BLaER1 (cell line): ENCODE data around the gene ARMH4.

Experiments used
- H3K27ac ChIP-seq: shearing (Covaris generic); formaldehyde crosslinking; 2 replicates; pipeline ENCODE4 v1.8.1; 2022
- H3K27me3 ChIP-seq: shearing (Covaris generic); formaldehyde crosslinking; 2 replicates; pipeline ENCODE4 v1.8.1; 2022
- H3K36me3 ChIP-seq: shearing (Covaris generic); formaldehyde crosslinking; 2 replicates; pipeline ENCODE4 v1.8.1; 2022
- H3K4me1 ChIP-seq: shearing (Covaris generic); formaldehyde crosslinking; 2 replicates; pipeline ENCODE4 v1.8.1; 2022
- H3K4me2 ChIP-seq: shearing (Covaris generic); formaldehyde crosslinking; 2 replicates; pipeline ENCODE4 v1.8.1; 2022
- H3K4me3 ChIP-seq: shearing (Covaris generic); formaldehyde crosslinking; 2 replicates; pipeline ENCODE4 v1.8.1; 2022
- H3K9ac ChIP-seq: shearing (Covaris generic); formaldehyde crosslinking; 2 replicates; pipeline ENCODE4 v1.8.1; 2022
- H3K9me3 ChIP-seq: shearing (Covaris generic); formaldehyde crosslinking; 2 replicates; pipeline ENCODE4 v1.8.1; 2022
- H4K20me1 ChIP-seq: shearing (Covaris generic); formaldehyde crosslinking; 2 replicates; pipeline ENCODE4 v1.8.1; 2022
- Cebpa-rat ChIP-seq: shearing (Covaris generic); IDR thresholded peaks from 2 replicates; pipeline ENCODE4 v1.8.1; 2022

ARMH4 gene

GRCh38 chr14:58082011-58082410, 70.0 kb downstream of the ARMH4 start:
- H3K36me3 ChIP-seq, result no peaks in the 10 kb centered on the region
- H3K9ac ChIP-seq, result no peak overlapping the region

DNA sequence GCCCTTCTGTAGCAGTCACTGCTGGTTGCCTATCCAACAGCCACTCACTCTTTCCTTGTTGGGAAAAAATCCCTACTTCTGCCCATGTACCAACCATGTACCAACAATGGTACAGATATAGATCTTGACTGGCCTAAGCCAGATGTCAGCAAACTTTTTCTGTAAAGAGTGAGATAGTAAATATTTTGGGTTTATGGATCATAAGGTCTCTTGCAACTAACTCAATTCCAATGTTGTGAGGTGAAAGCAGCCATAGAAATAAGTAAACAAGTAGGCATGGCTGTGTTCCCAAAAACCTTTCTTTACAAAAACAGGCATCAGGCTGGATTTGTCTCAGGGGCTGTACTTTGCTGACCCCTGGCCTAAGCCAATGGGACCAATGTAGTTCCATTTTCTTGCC, 73.5 kb downstream of the ARMH4 start:
- Histone ChIP-seq H3K36me3 (no peaks in the 10 kb centered on the region), H3K4me1 (no peaks in the 10 kb centered on the region), H3K27ac (no peak overlapping the region), H4K20me1 (no peaks in the 10 kb centered on the region), H3K27me3 (no peaks in the 10 kb centered on the region), H3K9me3 (no peaks in the 10 kb centered on the region), H3K4me2 (no peak overlapping the region), H3K4me3 (no peak overlapping the region), H3K9ac (no peak overlapping the region)
- no peak for TF ChIP-seq Cebpa-rat

More at GRCh38 chr14:58082011-58082410, 70.0 kb downstream of the ARMH4 start:
- no peaks in the 10 kb centered on the region for H3K4me1 ChIP-seq
- H3K4me3 ChIP-seq, result no peak overlapping the region
- no peak overlapping the region for H3K4me2 ChIP-seq
- TF ChIP-seq Cebpa-rat, result no peak
- H3K27me3 ChIP-seq, result no peaks in the 10 kb centered on the region
- H3K27ac ChIP-seq, result no peak overlapping the region
- H3K9me3 ChIP-seq, result no peaks in the 10 kb centered on the region
- H4K20me1 ChIP-seq, result no peaks in the 10 kb centered on the region

DNA sequence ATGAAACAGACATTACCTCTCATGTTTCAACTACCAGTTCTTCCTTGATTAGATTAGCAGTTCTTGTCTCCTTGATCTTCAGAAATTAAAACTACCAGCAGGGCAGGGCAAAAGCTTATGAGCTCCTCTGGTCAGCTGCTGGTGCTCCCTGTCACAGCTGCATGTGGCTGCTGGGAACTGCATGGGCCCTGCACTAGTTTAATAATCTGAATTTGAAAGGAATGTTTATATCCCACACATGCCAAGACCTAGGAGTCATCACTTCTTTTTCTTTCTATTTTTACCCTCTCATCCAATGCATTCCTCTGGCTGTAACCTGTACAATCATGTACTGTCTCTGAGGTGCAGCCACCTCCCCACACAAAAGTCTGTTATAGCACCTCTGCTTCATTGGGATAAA, 73.9 kb downstream of the ARMH4 start:
- Histone ChIP-seq H3K4me1 (no peaks in the 10 kb centered on the region), H3K9ac (no peak overlapping the region), H3K4me3 (no peak overlapping the region), H3K27ac (no peak overlapping the region), H3K27me3 (no peaks in the 10 kb centered on the region), H3K36me3 (no peaks in the 10 kb centered on the region), H3K4me2 (no peak overlapping the region), H4K20me1 (no peaks in the 10 kb centered on the region), H3K9me3 (no peaks in the 10 kb centered on the region)
- TF ChIP-seq Cebpa-rat, result no peak

DNA sequence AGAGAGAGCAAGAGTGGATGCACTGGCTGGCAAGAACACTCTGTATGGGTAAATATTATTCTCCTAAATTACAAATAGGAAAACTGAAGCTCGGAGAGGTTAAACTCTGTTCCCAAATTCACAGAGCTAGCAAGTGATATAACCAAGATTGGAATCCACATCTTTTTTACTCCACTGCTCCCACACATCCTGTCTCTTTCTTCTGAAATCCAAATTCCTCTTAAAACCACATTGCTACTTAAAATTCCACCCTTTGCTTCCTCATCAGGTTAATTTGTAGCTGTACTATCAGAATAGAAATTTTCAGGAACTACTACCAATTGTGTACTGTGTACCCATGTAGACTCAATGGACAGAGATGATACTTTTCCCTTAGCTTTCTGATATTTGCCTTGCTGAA, 74.4 kb downstream of the ARMH4 start:
- H3K4me2 ChIP-seq, result no peak overlapping the region
- no peak overlapping the region for H3K27ac ChIP-seq
- no peaks in the 10 kb centered on the region for H3K4me1 ChIP-seq

GRCh38 chr14:58073516-58073915, 78.5 kb downstream of the ARMH4 start:
- Histone ChIP-seq H3K9me3 (no peaks in the 10 kb centered on the region), H3K4me3 (no peak overlapping the region), H3K27me3 (no peaks in the 10 kb centered on the region), H3K4me1 (no peaks in the 10 kb centered on the region), H3K9ac (no peak overlapping the region), H3K27ac (no peak overlapping the region), H4K20me1 (no peaks in the 10 kb centered on the region), H3K36me3 (no peaks in the 10 kb centered on the region), H3K4me2 (no peak overlapping the region)
- TF ChIP-seq Cebpa-rat, result no peak

More for the DNA sequence above, 74.4 kb downstream of the ARMH4 start:
- H3K4me3 ChIP-seq, result no peak overlapping the region
- H4K20me1 ChIP-seq, result no peaks in the 10 kb centered on the region
- H3K9ac ChIP-seq, result no peak overlapping the region
- no peak for TF ChIP-seq Cebpa-rat
- H3K9me3 ChIP-seq, result no peaks in the 10 kb centered on the region
- no peaks in the 10 kb centered on the region for H3K27me3 ChIP-seq
- no peaks in the 10 kb centered on the region for H3K36me3 ChIP-seq

DNA sequence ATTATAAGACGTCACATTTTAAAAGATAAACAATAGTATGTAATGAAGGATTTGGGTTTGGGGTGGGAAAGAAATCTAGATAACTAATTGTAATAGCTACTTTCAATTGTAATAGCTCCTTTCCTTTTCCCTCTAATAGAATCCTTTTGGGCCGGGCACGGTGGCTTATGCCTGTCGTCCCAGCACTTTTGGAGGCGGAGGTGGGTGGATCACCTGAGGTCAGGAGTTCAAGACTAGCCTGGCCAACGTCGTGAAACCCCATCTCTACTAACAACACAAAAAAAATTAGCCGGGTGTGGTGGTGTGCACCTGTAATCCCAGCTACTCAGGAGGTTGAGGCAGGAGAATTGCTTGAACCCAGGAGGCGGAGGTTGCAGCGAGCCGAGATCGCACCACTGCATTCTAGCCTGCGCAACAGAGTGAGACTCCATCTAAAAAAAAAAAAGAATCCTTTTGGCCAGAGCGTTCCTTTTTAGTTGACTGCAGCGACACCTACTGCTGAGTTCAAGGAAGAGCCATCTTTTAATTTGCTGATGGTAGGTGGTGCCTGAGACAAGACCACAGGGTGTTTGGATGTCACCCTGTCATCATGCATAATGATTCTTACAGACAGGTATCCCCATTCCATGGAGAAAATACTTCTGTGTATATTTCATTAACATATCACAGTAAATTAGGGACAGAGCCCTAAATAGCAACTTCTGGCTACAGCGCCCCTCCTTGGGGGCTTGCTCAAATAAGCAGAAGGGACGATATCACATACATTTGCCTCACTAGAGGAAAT, 79.5 kb downstream of the ARMH4 start:
- Histone ChIP-seq H4K20me1 (no peaks in the 10 kb centered on the region), H3K27ac (no peak overlapping the region), H3K4me2 (no peak overlapping the region), H3K9ac (no peak overlapping the region), H3K9me3 (no peaks in the 10 kb centered on the region), H3K4me3 (no peak overlapping the region), H3K36me3 (no peaks in the 10 kb centered on the region), H3K27me3 (no peaks in the 10 kb centered on the region), H3K4me1 (no peaks in the 10 kb centered on the region)
- TF ChIP-seq Cebpa-rat, result no peak

DNA sequence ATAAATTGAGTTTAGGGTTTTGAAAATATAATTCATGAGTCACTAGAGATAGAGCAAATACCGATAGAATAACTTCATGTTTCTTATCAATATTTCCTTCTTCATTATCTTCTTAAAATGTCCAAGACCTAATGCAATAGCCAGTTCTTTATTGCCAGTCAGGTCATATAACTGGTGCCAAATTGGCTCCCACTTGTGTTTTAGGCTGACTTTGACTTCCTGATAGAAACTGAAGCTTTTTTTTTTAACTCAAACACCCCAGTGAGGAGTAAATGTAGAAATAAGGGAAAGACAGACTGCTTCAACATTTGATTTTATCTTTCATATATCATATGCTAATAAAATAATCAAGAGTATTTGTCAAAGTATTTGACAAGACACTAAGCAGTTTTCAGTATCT, 80.7 kb downstream of the ARMH4 start:
- H3K4me2 ChIP-seq, result no peak overlapping the region
- no peaks in the 10 kb centered on the region for H3K27me3 ChIP-seq
- no peaks in the 10 kb centered on the region for H3K4me1 ChIP-seq
- no peaks in the 10 kb centered on the region for H3K9me3 ChIP-seq
- no peak for TF ChIP-seq Cebpa-rat
- no peak overlapping the region for H3K9ac ChIP-seq
- H3K27ac ChIP-seq, result no peak overlapping the region
- H3K36me3 ChIP-seq, result no peaks in the 10 kb centered on the region
- H3K4me3 ChIP-seq, result no peak overlapping the region
- no peaks in the 10 kb centered on the region for H4K20me1 ChIP-seq

DNA sequence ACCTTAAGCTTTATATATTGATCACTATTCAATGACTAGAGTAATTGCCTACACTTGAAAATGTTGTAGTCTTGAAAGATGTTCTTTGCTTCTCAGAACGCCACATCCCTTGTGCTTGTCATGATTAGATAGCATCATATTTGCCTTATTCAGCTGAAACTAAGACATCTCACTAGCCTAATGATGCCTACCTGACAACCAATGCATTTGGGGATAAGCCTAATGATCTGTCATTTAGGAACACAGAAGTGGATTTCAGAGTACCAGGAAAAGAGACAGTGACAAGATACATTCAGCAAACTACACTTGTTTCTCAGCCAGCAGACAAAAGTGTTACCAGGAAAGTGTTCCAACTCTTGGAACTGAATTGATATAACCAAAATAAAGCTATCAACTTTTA, 83.7 kb downstream of the ARMH4 start:
- no peaks in the 10 kb centered on the region for H3K9me3 ChIP-seq
- no peak overlapping the region for H3K9ac ChIP-seq
- H3K4me1 ChIP-seq, result no peaks in the 10 kb centered on the region
- no peak overlapping the region for H3K4me3 ChIP-seq
- TF ChIP-seq Cebpa-rat, result no peak
- no peak overlapping the region for H3K27ac ChIP-seq
- H4K20me1 ChIP-seq, result no peaks in the 10 kb centered on the region
- no peaks in the 10 kb centered on the region for H3K27me3 ChIP-seq
- no peak overlapping the region for H3K4me2 ChIP-seq
- H3K36me3 ChIP-seq, result no peaks in the 10 kb centered on the region

DNA sequence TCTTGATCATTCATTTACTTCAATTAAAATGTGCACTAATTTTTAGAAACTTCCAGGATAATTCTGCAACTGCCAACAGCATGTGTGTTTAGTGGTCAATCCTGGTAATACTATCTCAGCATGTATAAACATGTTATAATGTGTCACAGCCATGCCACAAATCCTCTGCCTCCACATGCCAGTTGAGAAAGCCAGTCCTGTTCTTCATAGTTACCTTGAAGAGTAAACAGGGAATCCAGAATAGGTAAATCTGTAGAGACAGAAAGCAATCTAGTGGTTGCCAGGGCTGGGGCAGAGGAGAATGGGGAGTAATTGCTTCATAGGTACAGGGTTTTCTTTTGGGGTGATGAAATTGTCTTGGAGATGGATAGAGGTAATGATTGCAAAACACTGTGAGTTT, 85.9 kb downstream of the ARMH4 start:
- no peaks in the 10 kb centered on the region for H3K36me3 ChIP-seq
- no peaks in the 10 kb centered on the region for H3K27me3 ChIP-seq
- H4K20me1 ChIP-seq, result no peaks in the 10 kb centered on the region
- H3K4me2 ChIP-seq, result no peak overlapping the region
- no peaks in the 10 kb centered on the region for H3K9me3 ChIP-seq
- no peak overlapping the region for H3K4me3 ChIP-seq
- H3K4me1 ChIP-seq, result no peaks in the 10 kb centered on the region
- no peak overlapping the region for H3K9ac ChIP-seq
- TF ChIP-seq Cebpa-rat, result no peak
- no peak overlapping the region for H3K27ac ChIP-seq

DNA sequence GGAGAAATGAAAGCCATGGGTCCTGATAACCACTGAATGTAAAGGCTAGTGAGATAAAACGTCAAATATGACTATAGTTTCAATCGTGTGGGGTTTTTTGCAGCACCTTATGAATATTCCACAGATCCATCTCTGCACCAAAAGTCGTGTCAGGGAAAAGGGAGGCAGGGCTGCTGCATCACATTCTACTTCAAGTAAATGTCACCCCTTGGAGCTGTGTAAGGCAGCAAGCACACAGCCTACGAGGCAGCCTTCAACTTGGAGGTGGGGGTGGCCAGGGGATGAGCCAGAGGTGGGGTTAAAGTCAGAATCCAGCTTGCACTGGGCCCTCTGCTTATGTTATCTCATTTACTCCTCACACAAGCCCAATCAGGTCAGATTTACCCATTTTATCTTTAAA, 90.4 kb downstream of the ARMH4 start:
- H3K36me3 ChIP-seq, result no peaks in the 10 kb centered on the region
- H3K9ac ChIP-seq, result no peak overlapping the region
- H4K20me1 ChIP-seq, result no peaks in the 10 kb centered on the region
- TF ChIP-seq Cebpa-rat, result no peak
- no peaks in the 10 kb centered on the region for H3K9me3 ChIP-seq
- no peak overlapping the region for H3K4me3 ChIP-seq
- H3K4me1 ChIP-seq, result no peaks in the 10 kb centered on the region
- H3K27me3 ChIP-seq, result no peaks in the 10 kb centered on the region
- H3K4me2 ChIP-seq, result no peak overlapping the region
- no peak overlapping the region for H3K27ac ChIP-seq

- Histone ChIP-seq H3K9ac (no peak overlapping the region), H3K4me1 (no peaks in the 10 kb centered on the region), H3K27ac (no peak overlapping the region), H3K36me3 (no peaks in the 10 kb centered on the region), H3K9me3 (no peaks in the 10 kb centered on the region), H3K27me3 (no peaks in the 10 kb centered on the region), H3K4me3 (no peak overlapping the region), H3K4me2 (no peak overlapping the region), H4K20me1 (no peaks in the 10 kb centered on the region)
- TF ChIP-seq Cebpa-rat, result no peak
Observed at GRCh38 chr14:58060898-58061297, 91.1 kb downstream of the ARMH4 start.
